SU-DHL-6 (cell line): ENCODE data around the gene PLEKHH3.
A peak's percentile ranks its signal among the peaks of the same experiment; 100 is the strongest.

Experiments used
- H2AFZ ChIP-seq: fragments of 200-600 bp; sonication (generic); 2 replicates; pipeline ENCODE4 v1.6.1; 2014; ENCODE audit warnings: low read depth, mild to moderate bottlenecking, moderate library complexity, mixed read lengths, antibody characterized with exemption, low read length; ENCODE audit not compliant: severe bottlenecking
- H3F3A ChIP-seq: fragments of 200-600 bp; shearing (Covaris generic); 2 replicates; pipeline ENCODE4 v1.6.0; 2016; ENCODE audit warnings: antibody characterized with exemption, mild to moderate bottlenecking; ENCODE audit not compliant: insufficient read depth
- H3K27ac ChIP-seq: fragments of 200-600 bp; sonication (generic); 2 replicates; pipeline ENCODE4 v1.5.1; 2016; ENCODE audit warnings: low read depth, mild to moderate bottlenecking, low read length, moderate library complexity, mixed read lengths
- H3K27me3 ChIP-seq: fragments of 200-600 bp; sonication (generic), shearing (Covaris generic); 2 replicates; pipeline ENCODE4 v1.6.0; 2014; ENCODE audit warnings: mild to moderate bottlenecking, low read length
- H3K36me3 ChIP-seq: fragments of 200-600 bp; sonication (generic); 2 replicates; pipeline ENCODE4 v1.6.1; 2014; ENCODE audit warnings: mild to moderate bottlenecking, low read length, mixed read lengths
- H3K4me2 ChIP-seq: fragments of 300-600, 200-600 bp; shearing (Covaris generic), sonication (generic); 2 replicates; pipeline ENCODE4 v1.6.0; 2014; ENCODE audit warnings: low read length, low read depth, mild to moderate bottlenecking; ENCODE audit not compliant: poor library complexity, severe bottlenecking
- H3K4me3 ChIP-seq: fragments of 200-600 bp; sonication (generic); 2 replicates; pipeline ENCODE4 v1.5.1; 2014; ENCODE audit warnings: antibody characterized with exemption, low read length, mild to moderate bottlenecking, mixed read lengths; ENCODE audit not compliant: insufficient read depth, poor library complexity, severe bottlenecking
- H3K79me2 ChIP-seq: fragments of 200-600 bp; sonication (generic); 2 replicates; pipeline ENCODE4 v1.6.1; 2014; ENCODE audit warnings: mild to moderate bottlenecking, low read length, moderate library complexity; ENCODE audit not compliant: insufficient read depth
- H3K9ac ChIP-seq: fragments of 200-600 bp; sonication (generic); 2 replicates; pipeline ENCODE4 v1.7.0; 2014; ENCODE audit warnings: mild to moderate bottlenecking, low read length
- H3K9me2 ChIP-seq: fragments of 200-600 bp; sonication (generic); replicated peaks from 2 replicates; pipeline ENCODE4 v1.6.1; 2014; ENCODE audit warnings: low read length; ENCODE audit not compliant: insufficient read depth
- H3K9me3 ChIP-seq: fragments of 200-600 bp; sonication (generic); 2 replicates; pipeline ENCODE4 v1.6.1; 2014; ENCODE audit warnings: low read length, mixed read lengths; ENCODE audit not compliant: insufficient read depth
- H4K20me1 ChIP-seq: fragments of 200-600 bp; sonication (generic); 2 replicates; pipeline ENCODE4 v1.6.1; 2014; ENCODE audit warnings: low read depth, mild to moderate bottlenecking, antibody characterized with exemption, low read length, moderate library complexity, mixed read lengths
- EZH2phosphoT487 ChIP-seq: fragments of 200-600 bp; sonication (generic), shearing (Covaris generic); conservative IDR thresholded peaks from 2 replicates; pipeline ENCODE4 v1.6.1; 2018; ENCODE audit warnings: mild to moderate bottlenecking, antibody characterized with exemption, low read length, moderate library complexity, mixed read lengths
- TF ChIP-seq, protein P1 (sequence below): fragments of 200-600 bp; sonication (generic); IDR thresholded peaks from one replicate; pipeline ENCODE4 v1.5.1; 2017; ENCODE audit warnings: antibody characterized with exemption, mild to moderate bottlenecking, low read length, moderate library complexity; ENCODE audit not compliant: insufficient read depth, poor library complexity, severe bottlenecking

Gene PLEKHH3

DNA sequence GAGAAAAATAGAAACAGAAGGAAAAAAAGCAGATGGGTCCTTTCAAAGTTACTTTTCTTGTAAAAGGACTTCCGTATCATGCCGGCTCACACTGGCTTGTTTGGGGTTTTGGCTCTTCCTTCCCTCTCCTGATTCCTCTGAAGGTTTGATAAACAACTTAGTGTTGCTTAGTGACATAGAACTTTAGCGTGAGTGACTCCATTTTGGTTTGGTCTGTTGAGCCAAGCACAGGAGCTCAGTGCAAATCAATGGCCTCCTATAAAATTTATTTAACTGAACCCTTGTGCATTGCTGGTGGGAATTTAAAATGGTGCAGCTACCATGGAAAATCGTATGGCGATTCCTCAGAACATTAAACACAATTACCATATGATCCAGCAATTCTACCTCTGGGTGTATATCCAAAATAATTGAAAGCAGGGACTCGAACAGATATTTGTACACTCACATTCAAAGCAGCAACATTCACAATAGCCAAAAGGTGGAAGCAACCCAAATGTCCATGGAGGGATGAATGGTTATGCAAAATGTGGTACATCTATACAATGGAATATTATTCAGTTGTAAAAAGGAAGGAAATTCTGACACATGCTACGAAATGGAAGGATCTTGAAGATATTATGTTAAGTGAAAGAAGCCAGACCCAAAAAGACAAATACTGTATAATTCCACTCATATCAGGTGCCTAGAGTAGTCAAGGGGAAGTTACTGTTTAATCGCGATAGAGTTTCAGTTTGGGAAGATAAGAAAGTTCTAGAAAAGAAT lies 18.8 kb downstream of the PLEKHH3 start:
- Histone ChIP-seq H3K79me2 (no peaks in the 10 kb centered on the region), H3F3A (no peaks in the 10 kb centered on the region), H3K9ac (no peak overlapping the region), H3K27ac (no peak overlapping the region), H3K9me3 (no peaks in the 10 kb centered on the region), H3K4me3 (no peak overlapping the region), H3K27me3 (no peaks in the 10 kb centered on the region), H4K20me1 (no peaks in the 10 kb centered on the region), H2AFZ (no peak overlapping the region), H3K4me2 (peak overlapping the region; percentile 61), H3K9me2 (no peaks in the 10 kb centered on the region), H3K36me3 (no peaks in the 10 kb centered on the region)
- TF ChIP-seq EZH2phosphoT487 = no peak
- TF ChIP-seq, protein P1, sequence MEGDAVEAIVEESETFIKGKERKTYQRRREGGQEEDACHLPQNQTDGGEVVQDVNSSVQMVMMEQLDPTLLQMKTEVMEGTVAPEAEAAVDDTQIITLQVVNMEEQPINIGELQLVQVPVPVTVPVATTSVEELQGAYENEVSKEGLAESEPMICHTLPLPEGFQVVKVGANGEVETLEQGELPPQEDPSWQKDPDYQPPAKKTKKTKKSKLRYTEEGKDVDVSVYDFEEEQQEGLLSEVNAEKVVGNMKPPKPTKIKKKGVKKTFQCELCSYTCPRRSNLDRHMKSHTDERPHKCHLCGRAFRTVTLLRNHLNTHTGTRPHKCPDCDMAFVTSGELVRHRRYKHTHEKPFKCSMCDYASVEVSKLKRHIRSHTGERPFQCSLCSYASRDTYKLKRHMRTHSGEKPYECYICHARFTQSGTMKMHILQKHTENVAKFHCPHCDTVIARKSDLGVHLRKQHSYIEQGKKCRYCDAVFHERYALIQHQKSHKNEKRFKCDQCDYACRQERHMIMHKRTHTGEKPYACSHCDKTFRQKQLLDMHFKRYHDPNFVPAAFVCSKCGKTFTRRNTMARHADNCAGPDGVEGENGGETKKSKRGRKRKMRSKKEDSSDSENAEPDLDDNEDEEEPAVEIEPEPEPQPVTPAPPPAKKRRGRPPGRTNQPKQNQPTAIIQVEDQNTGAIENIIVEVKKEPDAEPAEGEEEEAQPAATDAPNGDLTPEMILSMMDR = no peak

DNA sequence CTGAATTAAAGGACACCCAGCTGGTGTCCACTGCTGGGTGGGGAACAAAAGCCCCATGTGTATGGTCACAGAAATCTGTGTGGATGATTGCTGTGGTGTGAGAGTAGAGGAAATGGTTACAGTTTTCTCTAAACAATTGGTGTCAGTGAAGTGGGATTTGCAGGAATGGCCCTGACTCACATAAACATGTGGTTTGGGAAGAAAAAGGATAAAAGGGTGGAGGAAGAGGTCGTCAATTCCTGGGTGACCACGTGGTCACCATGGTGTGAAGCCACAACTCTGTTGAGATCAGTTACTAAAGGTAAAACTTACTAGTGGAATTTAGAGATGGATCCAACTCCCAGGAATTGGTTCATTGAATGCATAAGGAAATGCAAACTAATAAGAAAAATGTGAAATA lies 21.3 kb downstream of the PLEKHH3 start:
- Histone ChIP-seq H3K79me2 (no peaks in the 10 kb centered on the region), H3K9me3 (no peaks in the 10 kb centered on the region), H3K9ac (no peak overlapping the region), H3K27ac (no peak overlapping the region), H3F3A (no peaks in the 10 kb centered on the region), H3K27me3 (no peaks in the 10 kb centered on the region), H3K9me2 (no peaks in the 10 kb centered on the region), H3K36me3 (no peaks in the 10 kb centered on the region), H3K4me3 (no peak overlapping the region), H2AFZ (no peak overlapping the region), H3K4me2 (no peak overlapping the region), H4K20me1 (no peaks in the 10 kb centered on the region)
- no peak for TF ChIP-seq EZH2phosphoT487
- TF ChIP-seq, protein P1 = no peak

DNA sequence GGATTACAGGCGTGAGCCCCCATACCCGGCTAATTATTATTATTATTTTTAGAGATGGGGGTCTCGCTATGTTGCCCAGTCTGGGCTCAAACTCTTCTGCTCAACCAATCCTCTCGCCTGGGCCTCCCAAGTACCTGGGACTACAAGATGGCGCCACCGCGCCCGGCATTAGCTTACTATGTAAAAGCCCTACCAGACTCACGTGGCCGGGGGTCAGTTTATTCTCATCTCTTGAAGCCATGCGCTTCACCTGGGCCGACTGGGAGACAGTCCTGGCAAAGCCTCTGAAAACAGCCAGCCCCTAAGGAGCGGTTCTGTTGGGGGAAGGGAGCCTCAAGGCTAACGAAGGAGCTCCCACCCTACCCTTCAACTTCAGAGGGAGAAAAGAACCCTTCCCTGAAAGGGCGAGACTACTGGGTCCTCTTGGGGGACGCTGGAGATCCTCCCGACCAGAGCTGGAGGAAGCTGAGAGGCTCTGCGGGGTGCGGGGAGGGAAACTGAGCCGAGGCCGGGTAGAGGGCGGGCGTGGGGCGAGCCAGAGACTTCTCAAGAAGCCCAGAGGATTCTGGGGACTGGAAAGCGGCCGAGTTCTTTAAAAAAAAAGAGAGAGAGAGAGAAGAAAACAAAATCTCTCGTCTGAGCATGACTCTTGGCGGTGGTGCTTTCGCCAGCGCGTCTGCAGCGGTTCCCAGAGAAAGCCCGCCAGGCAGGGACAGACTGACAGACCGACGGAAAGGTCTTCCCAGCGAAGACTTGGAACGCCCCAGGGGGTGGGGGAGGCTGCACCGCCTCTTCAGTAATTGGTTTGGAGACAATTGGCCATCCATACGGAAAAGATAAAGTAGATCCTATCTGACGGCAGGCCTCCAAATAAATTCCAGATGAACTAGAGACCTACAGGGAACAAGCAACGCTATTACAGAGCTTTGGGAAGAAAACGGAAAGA lies 23.3 kb downstream of the PLEKHH3 start:
- Histone ChIP-seq H3K27me3 (no peaks in the 10 kb centered on the region), H3K36me3 (no peaks in the 10 kb centered on the region), H3K9me3 (no peaks in the 10 kb centered on the region), H3K4me3 (no peak overlapping the region), H4K20me1 (no peaks in the 10 kb centered on the region), H3K9ac (no peak overlapping the region), H3K27ac (no peak overlapping the region), H3K9me2 (no peaks in the 10 kb centered on the region), H3K79me2 (no peaks in the 10 kb centered on the region), H3K4me2 (no peak overlapping the region), H2AFZ (no peak overlapping the region), H3F3A (no peaks in the 10 kb centered on the region)
- no peak for TF ChIP-seq EZH2phosphoT487
- TF ChIP-seq, protein P1 = no peak
